Measurements from ENCODE around the gene PEAK3. TPM values are rescaled to one million over a fixed set of nuclear protein-coding genes. Genes with fewer than 3 reads are reported as not detected.

The PEAK3 gene
- total RNA-seq, 1 experiment from 2014 or later, result not detected

- Histone ChIP-seq H3K4me3 (ENCODE audit: insufficient read depth, low read depth, low read length) (no peak overlapping the region), H3K27me3 (ENCODE audit: control insufficient read depth, insufficient read depth, low read length) (no peaks in the 10 kb centered on the region), H3K36me3 (replicated peaks; ENCODE audit: control insufficient read depth, insufficient read depth, low read length) (peaks cover 9% of the 10 kb centered on the region)
- no peak for DNase-seq
Observed at GRCh38 chr19:2274185-2274711, 7.7 kb downstream of the PEAK3 start.

GRCh38 chr19:2273356-2274184 lies 8.4 kb downstream of the PEAK3 start:
- peaks cover 9% of the 10 kb centered on the region for H3K36me3 ChIP-seq (replicated peaks; ENCODE audit: control insufficient read depth, insufficient read depth, low read length)
- peak; percentile 98 for DNase-seq
- H3K27me3 ChIP-seq (ENCODE audit: control insufficient read depth, insufficient read depth, low read length), result no peaks in the 10 kb centered on the region
- peak overlapping the region; percentile 10; the same call in 1 of the 2 replicates for H3K4me3 ChIP-seq (ENCODE audit: insufficient read depth, low read depth, low read length)

- H3K27me3 ChIP-seq (ENCODE audit: control insufficient read depth, insufficient read depth, low read length), result no peaks in the 10 kb centered on the region
- H3K36me3 ChIP-seq (replicated peaks; ENCODE audit: control insufficient read depth, insufficient read depth, low read length), result peaks cover 9% of the 10 kb centered on the region
- peak overlapping the region; percentile 100 for H3K4me3 ChIP-seq (ENCODE audit: insufficient read depth, low read depth, low read length)
- DNase-seq, result peak; percentile 82
Observed at GRCh38 chr19:2271234-2272103, 10.5 kb downstream of the PEAK3 start.

GRCh38 chr19:2270423-2271233 lies 11.3 kb downstream of the PEAK3 start:
- peak; percentile 91 for DNase-seq
- Histone ChIP-seq H3K27me3 (ENCODE audit: control insufficient read depth, insufficient read depth, low read length) (no peaks in the 10 kb centered on the region), H3K4me3 (ENCODE audit: insufficient read depth, low read depth, low read length) (peak overlapping the region; percentile 100), H3K36me3 (replicated peaks; ENCODE audit: control insufficient read depth, insufficient read depth, low read length) (peaks cover 9% of the 10 kb centered on the region)

- DNase-seq, result peak; percentile 83
- Histone ChIP-seq H3K36me3 (replicated peaks; ENCODE audit: control insufficient read depth, insufficient read depth, low read length) (peaks cover 9% of the 10 kb centered on the region), H3K27me3 (ENCODE audit: control insufficient read depth, insufficient read depth, low read length) (no peaks in the 10 kb centered on the region), H3K4me3 (ENCODE audit: insufficient read depth, low read depth, low read length) (peak overlapping the region; percentile 100)
Observed at GRCh38 chr19:2270157-2270422, 11.9 kb downstream of the PEAK3 start.

- peak overlapping the region; percentile 100 for H3K4me3 ChIP-seq (ENCODE audit: insufficient read depth, low read depth, low read length)
- no peaks in the 10 kb centered on the region for H3K27me3 ChIP-seq (ENCODE audit: control insufficient read depth, insufficient read depth, low read length)
- DNase-seq, result peak; percentile 100
- peaks cover 9% of the 10 kb centered on the region for H3K36me3 ChIP-seq (replicated peaks; ENCODE audit: control insufficient read depth, insufficient read depth, low read length)
Observed at GRCh38 chr19:2269244-2270156, 12.5 kb downstream of the PEAK3 start.

- peaks cover 7% of the 10 kb centered on the region for H3K36me3 ChIP-seq (replicated peaks; ENCODE audit: control insufficient read depth, insufficient read depth, low read length)
- no peak for DNase-seq
- no peaks in the 10 kb centered on the region for H3K27me3 ChIP-seq (ENCODE audit: control insufficient read depth, insufficient read depth, low read length)
Observed at GRCh38 chr19:2268861-2269243, 13.1 kb downstream of the PEAK3 start.

GRCh38 chr19:2268480-2268830 lies 13.5 kb downstream of the PEAK3 start:
- peak overlapping the region; percentile 59; the same call in 1 of the 2 replicates for H3K4me3 ChIP-seq (ENCODE audit: insufficient read depth, low read depth, low read length)
- no peaks in the 10 kb centered on the region for H3K27me3 ChIP-seq (ENCODE audit: control insufficient read depth, insufficient read depth, low read length)
- peaks cover 7% of the 10 kb centered on the region for H3K36me3 ChIP-seq (replicated peaks; ENCODE audit: control insufficient read depth, insufficient read depth, low read length)
- DNase-seq, result no peak

More at GRCh38 chr19:2268861-2269243, 13.1 kb downstream of the PEAK3 start:
- peak overlapping the region; percentile 59 for H3K4me3 ChIP-seq (ENCODE audit: insufficient read depth, low read depth, low read length)

GRCh38 chr19:2266183-2266993 lies 15.6 kb downstream of the PEAK3 start:
- H3K27me3 ChIP-seq (ENCODE audit: control insufficient read depth, insufficient read depth, low read length), result no peaks in the 10 kb centered on the region
- H3K4me3 ChIP-seq (ENCODE audit: insufficient read depth, low read depth, low read length), result no peak overlapping the region
- H3K36me3 ChIP-seq (replicated peaks; ENCODE audit: control insufficient read depth, insufficient read depth, low read length), result 0 out of 2 replicates have a peak, but pooled peaks cover under 1% of the 10 kb centered on the region
- DNase-seq, result no peak

- Histone ChIP-seq H3K36me3 (replicated peaks; ENCODE audit: control insufficient read depth, insufficient read depth, low read length) (no peaks in the 10 kb centered on the region), H3K4me3 (ENCODE audit: insufficient read depth, low read depth, low read length) (no peak overlapping the region), H3K27me3 (ENCODE audit: control insufficient read depth, insufficient read depth, low read length) (no peaks in the 10 kb centered on the region)
- peak; percentile 83 for DNase-seq
Observed at GRCh38 chr19:2261438-2262172, 20.4 kb downstream of the PEAK3 start.

- no peaks in the 10 kb centered on the region for H3K36me3 ChIP-seq (replicated peaks; ENCODE audit: control insufficient read depth, insufficient read depth, low read length)
- no peak for DNase-seq
- H3K4me3 ChIP-seq (ENCODE audit: insufficient read depth, low read depth, low read length), result no peak overlapping the region
- no peaks in the 10 kb centered on the region for H3K27me3 ChIP-seq (ENCODE audit: control insufficient read depth, insufficient read depth, low read length)
Observed at GRCh38 chr19:2260341-2260805, 21.6 kb downstream of the PEAK3 start.

GRCh38 chr19:2259336-2259735 lies 22.6 kb downstream of the PEAK3 start:
- Histone ChIP-seq H3K4me3 (ENCODE audit: insufficient read depth, low read depth, low read length) (no peak overlapping the region), H3K36me3 (replicated peaks; ENCODE audit: control insufficient read depth, insufficient read depth, low read length) (no peaks in the 10 kb centered on the region), H3K27me3 (ENCODE audit: control insufficient read depth, insufficient read depth, low read length) (no peaks in the 10 kb centered on the region)
- DNase-seq, result no peak

All from H7 (cell line).